ENCODE results near the gene SLMAP.

The SLMAP gene

DNA sequence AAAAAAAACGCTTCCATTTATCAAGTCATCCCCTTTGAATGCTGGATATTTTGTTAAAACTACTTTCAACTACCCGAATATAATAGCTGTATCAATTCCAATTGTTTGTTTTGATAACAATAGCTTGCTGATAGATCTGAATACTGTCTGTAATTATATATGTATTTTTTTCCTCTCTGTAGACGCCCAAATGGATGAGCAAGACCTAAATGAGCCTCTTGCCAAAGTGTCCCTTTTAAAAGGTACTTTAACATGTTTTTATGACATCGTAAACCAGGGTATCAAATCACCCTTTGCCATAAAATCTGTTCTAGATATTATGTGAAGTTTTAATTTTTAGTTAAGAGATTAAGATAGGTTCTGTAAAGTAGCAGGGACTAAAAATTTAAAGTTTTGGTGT lies 140.6 kb downstream of the SLMAP start:
- no peak for DNase-seq

DNA sequence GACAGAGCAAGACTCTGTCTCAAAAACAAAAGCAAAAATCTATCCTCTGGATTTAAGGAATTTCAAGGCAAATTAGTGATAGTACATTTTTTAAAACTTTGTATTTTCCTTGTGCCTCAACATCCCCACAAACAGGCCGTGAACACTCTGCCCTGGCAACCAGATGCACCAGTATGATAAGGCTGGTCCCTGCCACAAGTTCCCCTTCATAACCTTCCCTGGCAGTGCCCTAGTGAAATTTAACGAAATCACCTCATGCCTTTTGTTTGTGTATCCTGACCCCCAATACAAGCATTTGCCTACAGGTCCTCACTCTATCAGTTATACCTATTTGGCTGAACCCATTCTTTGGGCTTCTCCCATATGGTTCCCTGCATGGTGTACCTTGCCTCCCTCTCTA lies 144.7 kb downstream of the SLMAP start:
- DNase-seq, result no peak

DNA sequence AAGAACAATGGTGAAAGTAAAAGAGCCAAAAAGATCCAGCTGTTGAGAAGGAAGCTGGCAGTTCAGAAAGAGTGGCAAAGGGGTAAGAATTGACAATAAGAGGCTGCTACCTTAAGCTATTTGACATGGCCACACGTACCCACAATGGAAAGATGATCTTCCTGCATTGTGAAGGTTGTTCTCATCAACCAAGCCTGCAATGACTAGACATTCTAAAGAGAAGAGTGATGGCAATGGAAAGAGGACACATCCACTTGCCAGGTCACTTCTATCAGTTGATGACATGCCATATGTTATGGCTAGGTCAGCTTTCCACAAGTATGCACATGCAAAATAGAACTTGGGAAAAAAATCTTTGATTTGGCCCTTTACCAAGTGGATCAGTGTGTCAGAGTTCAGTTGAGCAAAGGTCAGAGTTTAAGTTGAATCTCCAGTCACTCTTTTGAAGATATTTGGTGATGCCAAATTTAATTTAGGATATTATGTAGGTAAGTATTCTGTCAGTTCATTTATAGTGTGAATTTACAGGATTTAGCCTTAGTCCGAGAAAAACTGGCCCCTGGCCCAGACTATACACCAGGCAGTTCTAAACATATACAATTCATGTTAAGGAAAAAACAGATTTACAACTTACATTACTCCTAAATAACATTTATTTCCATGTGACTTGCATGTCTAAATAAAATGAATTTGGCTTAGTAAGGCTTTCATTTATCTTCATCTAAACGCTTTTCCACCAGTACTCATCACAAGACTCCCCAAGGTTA lies 147.2 kb downstream of the SLMAP start:
- DNase-seq, result no peak

DNA sequence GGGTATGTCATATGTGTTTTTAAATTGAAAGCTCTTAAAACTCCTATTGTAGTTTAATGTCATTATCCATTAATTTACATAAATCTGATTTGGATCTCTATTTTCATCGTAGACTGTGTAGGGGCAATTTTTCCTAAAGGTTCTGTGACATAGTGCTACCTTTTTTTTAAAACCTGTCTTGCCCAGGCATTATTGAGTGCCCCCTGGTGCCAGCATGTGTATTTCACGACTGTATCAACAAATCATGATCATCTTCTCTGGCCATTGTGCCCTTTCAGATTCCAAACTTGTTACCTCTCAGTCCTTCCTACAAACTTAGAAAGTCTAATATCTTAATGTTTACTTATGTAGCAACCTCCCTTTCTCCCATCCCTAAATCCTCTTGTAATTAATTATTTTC lies 154.9 kb downstream of the SLMAP start:
- peak; percentile 30 for DNase-seq

DNA sequence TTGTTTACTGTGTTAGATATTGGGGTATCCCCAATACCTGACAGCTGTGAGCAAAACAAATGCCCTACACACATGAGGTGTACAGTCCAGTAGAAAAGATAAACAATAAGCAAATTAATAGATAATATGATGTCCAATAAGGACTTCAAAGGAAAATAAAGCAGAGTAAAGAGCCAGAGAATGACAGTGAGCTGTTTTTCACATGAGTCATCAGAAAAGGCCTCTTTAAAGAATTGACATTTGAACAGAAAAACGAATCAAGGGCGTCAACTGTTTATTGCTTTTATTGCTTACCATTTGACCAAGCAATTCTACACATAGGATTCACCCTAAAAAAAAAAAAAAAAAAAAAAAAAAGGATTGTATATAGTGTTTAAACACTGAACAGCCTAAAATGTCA lies 155.5 kb downstream of the SLMAP start:
- no peak for DNase-seq

DNA sequence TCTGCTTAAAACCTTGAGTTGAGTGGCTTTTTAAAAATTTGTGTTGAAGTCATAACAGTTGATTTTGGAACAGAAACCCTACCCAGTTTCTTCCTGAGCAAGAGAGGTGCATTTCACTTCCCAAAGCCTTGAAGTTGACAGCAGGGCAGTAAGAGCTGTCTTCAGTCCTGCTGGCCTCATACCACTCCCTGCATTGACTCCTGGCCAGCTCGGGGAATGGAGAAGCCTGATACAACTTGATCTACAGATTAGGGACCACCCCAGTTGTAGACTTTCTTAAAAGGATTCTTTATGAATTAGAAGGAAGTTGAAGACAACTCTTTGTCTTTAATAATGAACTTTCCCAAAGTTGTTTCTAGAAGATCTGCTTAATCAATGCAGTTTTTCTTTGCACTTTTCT lies 161.5 kb downstream of the SLMAP start:
- no peak for DNase-seq

DNA sequence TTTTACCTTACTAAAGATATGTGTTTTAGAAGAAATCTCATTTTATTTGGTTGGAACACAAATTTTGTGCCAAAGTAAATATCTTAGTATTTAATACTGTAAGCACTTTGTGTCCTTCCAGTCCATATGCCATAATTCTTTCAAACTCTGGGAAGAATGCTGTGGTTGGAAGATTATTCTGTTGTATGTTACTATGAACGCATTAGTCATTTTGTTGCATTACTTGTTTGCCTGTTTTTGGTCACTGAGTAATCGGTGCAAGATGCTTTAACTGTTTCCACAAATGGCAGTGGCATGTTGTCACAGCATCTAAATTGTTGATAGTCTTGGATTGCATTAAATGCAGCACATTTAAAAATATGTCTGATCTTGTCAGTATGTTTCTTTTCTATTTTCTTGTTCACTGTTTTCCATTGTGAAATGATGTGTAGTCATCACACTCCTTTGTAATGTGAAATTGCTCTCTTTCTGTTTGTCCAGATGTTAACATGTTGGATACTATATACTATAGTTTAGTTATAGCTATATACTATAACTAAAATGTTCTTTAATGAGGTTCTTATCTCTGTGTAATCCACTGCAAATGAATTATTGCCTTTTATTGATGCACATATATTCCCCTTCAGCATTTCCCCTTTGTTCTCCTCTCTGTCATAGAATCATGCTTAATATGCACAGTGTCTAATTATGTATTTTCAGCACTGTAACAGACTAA lies 162.2 kb downstream of the SLMAP start:
- DNase-seq, result no peak

DNA sequence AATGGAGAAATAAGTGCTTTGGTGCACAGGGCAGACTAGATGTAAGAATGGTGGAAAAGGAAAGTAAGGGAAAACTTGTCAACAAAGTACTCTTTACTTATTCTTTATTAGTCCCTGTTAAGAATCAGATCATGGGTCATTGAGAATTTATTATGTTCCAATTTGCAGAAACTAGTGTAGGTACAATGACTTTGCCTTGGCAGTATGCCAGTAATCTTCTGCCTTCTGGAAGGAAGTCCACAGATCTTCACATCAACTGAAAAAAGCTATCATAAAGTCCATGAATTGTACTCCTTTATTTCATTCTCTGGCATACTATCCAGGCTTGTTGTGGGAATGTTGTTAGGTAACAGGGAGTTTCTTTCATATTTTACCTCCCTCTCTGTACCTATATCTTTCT lies 163.9 kb downstream of the SLMAP start:
- DNase-seq, result no peak

DNA sequence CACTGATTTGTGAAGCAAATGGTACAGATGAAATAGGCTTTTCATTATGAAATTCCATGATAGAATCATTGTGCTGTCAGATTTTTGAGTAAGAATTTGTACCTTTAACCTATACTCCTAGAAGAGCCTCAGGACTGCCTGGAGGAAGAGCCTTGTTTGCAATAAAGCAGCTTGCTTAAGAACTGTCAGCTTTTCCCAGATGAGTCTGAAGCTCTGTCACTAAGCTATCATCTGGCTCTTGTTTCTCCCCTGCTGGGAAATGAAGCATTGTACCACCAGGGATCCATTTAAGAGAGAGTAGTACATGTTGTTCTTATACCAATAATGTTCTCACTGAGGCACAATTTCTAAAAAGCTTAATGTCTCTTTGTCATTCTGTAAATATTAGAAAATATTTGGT lies 167.0 kb downstream of the SLMAP start:
- DNase-seq, result no peak

DNA sequence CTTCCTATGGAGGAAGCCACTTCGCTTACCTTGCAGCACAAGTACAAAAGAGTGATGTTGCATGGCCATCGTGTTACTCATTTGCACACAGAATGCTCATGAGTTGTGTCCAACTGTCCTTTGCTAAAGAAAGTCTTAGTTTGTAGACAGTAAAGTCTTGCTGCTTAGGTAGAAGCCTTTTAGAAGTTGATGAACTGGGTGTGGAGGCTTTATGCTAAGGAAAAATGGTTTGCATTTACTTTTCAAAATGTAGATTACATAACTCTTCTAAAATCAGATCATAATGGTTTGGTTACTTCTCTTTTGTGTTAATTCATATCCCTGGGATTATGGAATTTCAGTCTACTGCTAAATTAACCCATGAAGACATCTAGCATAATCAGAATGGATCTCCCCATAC lies 167.6 kb downstream of the SLMAP start:
- DNase-seq, result no peak

DNA sequence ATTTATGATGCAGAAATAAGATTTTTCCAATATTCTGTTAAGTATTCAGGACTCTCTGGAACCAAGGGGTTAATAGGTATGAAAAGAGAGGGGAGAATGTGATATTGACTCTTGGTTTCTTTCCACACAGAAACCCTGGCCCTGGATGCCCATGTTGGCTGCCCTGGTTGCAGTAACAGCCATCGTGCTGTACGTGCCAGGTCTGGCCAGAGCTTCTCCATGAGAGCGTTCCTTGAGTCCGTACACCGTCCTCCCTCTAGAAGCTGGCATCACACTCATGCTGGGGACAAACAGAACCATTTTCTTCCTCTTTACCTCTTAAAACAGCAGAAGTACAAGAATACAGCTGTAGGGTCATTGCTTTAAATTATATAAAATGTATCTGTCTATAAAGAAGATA lies 171.1 kb downstream of the SLMAP start:
- DNase-seq, result no peak

DNA sequence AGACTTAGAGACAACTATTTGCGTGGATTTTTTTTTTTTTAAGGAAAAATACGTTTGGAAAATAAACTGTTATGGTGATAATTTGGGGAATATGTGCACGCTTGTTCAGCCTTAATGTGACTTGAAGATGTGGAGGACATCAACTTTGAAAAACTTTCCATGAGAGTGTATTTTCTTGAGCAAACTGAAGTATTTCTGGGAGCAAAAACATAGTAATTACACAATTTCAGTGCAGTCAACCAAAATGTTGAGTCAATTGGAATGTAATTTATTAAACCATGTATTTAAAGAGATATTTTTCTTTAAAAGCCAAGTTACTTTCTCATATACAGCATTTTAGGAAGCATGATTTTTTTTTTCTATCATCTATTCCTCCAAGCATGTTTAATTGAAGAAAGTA lies 171.8 kb downstream of the SLMAP start:
- no peak for DNase-seq

DNA sequence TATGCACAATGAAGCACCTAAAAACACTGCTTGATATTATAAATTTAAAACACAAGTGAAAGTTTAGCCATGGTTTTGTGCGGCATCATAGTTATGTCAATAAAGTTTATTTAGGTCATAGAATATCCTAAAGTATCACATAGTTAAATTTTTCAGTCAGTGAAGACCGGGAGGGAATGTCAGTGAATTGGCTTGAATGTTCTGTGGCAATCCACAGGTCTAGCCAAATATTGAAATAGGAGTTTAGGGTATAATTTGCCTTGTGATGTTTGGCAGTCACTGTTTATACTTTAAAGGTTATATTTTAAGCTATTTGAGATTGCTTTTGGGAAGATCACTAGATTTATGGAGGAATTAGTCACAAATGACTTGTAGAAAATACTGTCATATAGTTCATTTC lies 172.4 kb downstream of the SLMAP start:
- DNase-seq, result no peak

DNA sequence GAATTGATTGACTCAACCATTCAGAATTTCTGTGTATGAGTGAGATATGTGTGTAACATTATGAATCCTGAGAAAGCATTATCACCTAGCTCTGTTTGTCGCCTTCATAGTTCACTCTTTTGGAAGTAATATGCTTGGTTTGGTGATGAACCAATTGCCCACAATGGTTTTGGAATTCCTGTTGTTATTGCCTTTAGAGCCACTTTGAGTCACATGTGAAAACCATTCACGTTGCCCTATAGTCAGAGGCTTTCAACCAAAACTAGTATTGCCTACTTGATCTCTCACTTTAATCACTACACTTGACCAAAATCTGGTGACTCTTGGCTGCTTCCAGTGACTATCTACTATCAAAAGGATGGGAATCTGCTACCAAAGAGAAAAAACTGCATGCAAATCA lies 173.9 kb downstream of the SLMAP start:
- DNase-seq, result no peak

DNA sequence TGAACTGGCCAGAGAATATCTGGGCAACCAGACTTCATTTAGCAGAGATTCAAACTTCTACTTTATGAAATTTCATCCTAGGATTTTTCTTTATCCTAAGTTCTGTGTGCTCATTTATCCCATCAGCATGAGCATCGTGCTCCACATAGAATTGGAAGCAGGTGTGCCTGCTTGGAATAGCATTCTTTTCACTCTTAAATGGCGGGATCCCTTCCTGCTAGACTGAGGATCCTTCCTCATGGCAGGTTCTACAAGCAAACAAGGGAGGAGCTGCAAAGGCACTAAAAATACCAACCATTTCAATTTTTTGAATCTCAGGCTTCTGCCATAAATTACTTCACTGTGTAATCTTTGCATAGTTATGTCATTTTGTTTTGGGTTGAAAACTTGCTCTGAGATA lies 177.5 kb downstream of the SLMAP start:
- no peak for DNase-seq

DNA sequence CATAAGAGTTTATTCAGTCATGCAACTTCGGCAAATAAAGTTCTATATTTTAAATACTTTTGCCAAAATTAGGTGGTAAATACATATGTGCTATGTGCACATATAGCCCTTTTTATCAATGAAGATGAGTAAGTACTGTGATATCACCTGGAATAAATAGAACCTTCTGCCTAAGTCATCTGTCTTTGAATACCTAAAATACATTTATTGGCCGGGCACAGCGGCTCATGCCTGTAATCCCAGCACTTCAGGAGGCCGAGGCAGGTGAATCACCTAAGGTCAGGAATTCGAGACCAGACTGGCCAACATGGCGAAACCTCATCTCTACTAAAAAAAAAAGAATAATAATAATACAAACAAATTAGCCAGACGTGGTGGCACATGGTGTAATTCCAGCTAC lies 178.3 kb downstream of the SLMAP start:
- no peak for DNase-seq

DNA sequence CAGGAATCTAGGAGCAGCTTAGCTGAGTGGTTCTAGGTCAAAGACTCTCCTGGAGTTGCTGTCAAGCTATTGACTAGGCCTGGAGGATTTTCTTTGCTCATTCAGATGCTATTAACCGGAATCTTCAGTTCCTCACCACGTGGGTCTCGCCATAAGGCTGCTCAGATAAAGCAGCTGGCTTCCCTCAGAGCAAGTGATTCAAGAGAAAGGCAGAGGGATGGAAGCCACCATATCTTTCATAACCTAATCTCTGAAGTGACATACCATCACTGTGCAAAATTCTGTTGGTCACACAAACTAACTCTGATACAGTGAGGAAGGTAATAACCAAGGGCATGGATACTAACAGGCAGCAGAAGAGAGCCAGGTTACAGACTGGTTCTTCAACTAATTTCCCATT lies 179.4 kb downstream of the SLMAP start:
- no peak for DNase-seq

DNA sequence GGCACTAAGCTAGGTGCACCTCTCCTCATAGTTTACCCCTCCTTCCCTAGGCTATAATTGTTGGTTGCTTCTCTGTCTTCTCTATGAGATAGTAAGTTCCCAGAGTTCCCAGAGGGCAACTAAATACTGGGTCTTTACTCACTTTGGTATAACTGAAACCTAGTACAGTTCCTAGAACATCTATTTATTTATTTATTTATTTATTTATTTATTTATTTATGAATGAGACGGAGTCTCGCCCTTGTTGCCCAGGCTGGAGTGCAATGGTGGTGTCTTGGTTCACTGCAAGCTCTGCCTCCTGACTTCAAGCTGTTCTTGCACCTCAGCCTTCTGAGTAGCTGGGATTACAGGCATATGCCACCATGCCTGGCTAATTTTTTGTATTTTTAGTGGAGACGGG lies 181.0 kb downstream of the SLMAP start:
- no peak for DNase-seq

DNA sequence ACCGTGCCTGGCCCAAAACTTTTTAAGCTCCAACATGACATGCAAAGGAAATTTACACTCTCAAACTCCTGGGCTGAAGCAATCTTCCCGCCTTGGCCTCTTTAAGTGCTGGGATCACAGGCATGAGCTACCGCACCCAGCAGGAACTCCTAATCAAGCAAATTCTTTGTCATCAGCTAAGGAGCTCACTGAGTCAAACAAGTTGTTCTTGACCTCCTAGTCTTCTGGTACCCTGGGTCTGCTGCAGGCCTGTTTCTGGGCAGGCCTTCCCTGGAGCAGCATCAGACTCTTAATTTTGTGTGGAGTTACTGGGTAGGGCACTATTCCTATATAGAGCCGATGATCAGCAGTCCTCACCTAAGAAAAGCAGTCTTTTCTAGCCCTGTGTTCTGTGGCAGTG lies 183.7 kb downstream of the SLMAP start:
- no peak for DNase-seq

DNA sequence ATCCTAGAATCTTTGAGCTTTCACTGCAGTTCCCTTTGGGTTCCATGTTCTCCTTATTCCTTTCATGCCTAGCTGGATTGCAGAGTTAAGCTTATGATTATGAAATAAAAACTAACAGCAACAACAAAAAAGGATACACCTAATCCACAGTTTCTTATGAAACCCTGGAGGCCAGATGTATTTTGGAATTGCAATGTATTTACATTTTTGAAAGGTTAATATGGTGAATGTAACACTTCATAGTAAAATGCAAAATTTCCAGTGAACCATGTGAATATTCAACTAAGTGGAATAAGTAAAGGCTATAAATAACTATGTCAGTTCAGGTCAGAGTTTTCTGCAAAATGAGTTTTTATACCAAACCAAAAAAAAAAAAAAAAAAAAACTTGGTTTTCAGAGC lies 186.3 kb downstream of the SLMAP start:
- DNase-seq, result no peak

DNA sequence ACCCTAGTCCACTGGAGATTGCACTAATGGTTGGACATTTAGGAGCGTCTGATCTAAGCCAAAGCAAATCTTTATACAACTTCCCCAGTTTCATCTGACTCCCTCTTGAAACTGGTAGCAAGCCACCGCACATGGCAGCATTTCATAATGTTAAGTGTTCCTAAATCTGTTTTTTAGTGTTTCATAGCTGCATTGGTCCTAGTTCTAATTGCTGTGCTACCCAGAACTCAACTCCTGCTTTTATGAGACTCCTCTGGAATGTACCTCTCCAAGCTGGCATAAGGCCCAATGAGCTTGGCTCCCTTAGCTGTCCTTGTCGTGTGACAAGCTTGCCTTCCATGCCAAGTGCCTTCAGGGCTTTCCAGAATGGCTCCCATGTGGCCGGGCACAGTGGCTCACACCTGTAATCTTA lies 186.8 kb downstream of the SLMAP start:
- DNase-seq, result no peak

DNA sequence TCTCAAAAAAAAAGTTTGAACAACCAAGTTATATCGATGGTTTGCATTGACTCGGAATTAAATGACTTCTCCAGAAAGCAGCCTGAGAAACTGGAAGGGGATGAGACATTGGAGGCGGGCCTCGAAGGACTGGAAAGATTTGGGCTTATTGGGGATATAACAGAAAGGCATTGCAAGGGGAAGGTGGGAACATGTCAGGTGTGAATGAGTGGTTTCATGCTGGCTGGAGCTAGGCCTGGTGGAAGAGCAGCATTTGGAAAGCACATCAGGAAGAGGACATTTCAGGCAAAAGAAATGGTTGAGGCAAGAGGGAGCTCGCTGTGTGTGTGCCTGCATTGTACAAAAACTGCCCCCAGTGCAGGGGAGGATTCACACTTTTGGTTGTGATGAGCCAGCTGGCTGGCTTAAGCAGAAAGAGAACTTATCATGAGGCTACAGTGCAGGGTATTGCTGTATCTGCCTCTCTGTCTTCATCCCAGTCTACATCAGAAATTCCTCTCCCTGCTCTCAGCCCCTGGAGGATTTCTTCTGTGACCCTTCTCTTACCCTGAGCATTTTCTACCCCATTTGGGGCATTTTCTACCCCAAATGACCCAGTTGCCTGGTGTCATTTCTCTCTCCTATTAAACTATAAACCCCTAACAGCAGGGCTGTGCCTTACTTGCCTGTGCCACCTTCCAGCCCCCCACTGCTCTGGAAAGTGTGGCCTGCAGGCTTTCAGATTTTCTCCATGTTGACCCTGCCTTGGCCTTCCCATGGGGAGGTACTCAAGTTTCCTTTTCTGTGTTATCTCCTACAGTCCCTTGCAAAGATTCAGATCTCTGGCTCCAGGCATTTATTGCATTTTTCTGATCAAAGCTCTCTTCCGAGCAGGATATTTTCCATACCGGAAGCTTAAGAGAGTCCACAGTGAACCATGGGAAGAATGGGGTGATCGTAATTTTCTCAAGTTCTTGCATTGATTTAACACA lies 187.7 kb downstream of the SLMAP start:
- DNase-seq, result no peak

DNA sequence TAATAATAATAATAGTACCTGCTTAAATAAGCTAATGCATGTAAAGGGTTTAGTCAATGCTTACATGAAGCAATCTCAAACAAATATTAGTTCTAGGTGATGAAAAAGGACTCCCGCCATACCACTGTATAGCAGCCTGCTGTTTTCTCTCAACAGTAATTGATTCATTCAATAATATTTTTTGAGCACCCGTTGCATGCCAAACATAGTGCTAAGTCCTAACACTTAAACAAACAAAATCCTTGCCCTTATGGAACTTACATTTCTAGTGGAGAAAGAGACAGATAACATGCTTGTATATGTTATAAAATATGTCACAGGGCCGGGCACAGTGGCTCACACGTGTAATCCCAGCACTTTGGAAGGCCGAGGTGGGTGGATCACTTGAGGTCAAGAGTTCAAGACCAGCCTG lies 190.9 kb downstream of the SLMAP start:
- no peak for DNase-seq

All from CD4-positive, alpha-beta T cell treated with Interleukin-21 for 1 hour (primary cell).